Measurements from ENCODE around the gene ERC2.

GRCh38 chr3:55567121-55567520, 901.1 kb downstream of the ERC2 start:
- TF ChIP-seq CTCF (conservative IDR thresholded peaks at IDR 0.05; ENCODE audit: low read depth, low read length) (no peak), EZH2 (IDR thresholded peaks at IDR 0.05; ENCODE audit: borderline replicate concordance, low read depth, low read length, poor library complexity, severe bottlenecking) (no peak)

Data from A673 (cell line).